Astrocyte (in vitro differentiated cells and primary cell): ENCODE data around the gene OCA2. TPM values are rescaled to one million over a fixed set of nuclear protein-coding genes. Genes with fewer than 3 reads are reported as not detected.

Experiments used
- DNase-seq: peaks from one replicate; pipeline ENCODE4 v3.0.0-alpha.2; 2010; ENCODE audit warnings: low read depth
- FAIRE-seq: peaks from 2 replicates; lab custom pipeline; 2011; peaks lifted over from hg19 to GRCh38; lab: Jason Lieb, UNC
- H2AFZ ChIP-seq: 2 replicates; pipeline ENCODE4 v1.6.0; 2012; ENCODE audit warnings: low read depth, low read length, inconsistent platforms
- H3K27ac ChIP-seq: 2 replicates; pipeline ENCODE4 v1.5.1; 2011; ENCODE audit warnings: low read depth, low read length, inconsistent platforms
- H3K27me3 ChIP-seq: 2 replicates; pipeline ENCODE4 v1.6.0; 2011; ENCODE audit warnings: low read length, inconsistent platforms; ENCODE audit not compliant: insufficient read depth
- H3K36me3 ChIP-seq: 2 replicates; pipeline ENCODE4 v1.5.1; 2011; ENCODE audit warnings: low read length, inconsistent platforms; ENCODE audit not compliant: insufficient read depth
- H3K4me1 ChIP-seq: 2 replicates; pipeline ENCODE4 v1.5.1; 2011; ENCODE audit warnings: low read length, inconsistent platforms; ENCODE audit not compliant: insufficient read depth
- H3K4me2 ChIP-seq: 2 replicates; pipeline ENCODE4 v1.6.0; 2012; ENCODE audit warnings: low read length, inconsistent platforms
- H3K4me3 ChIP-seq: 2 replicates; pipeline ENCODE4 v1.5.1; 2011; ENCODE audit warnings: low read depth, mild to moderate bottlenecking, low read length, inconsistent platforms; ENCODE audit not compliant: insufficient read depth
- H3K79me2 ChIP-seq: 2 replicates; pipeline ENCODE4 v1.6.0; 2012; ENCODE audit warnings: mild to moderate bottlenecking, low read length, inconsistent platforms; ENCODE audit not compliant: insufficient read depth
- H3K9ac ChIP-seq: 2 replicates; pipeline ENCODE4 v1.6.0; 2012; ENCODE audit warnings: mild to moderate bottlenecking, low read length, inconsistent platforms
- H3K9me3 ChIP-seq: 2 replicates; pipeline ENCODE4 v1.5.1; 2012; ENCODE audit warnings: low read depth, mild to moderate bottlenecking, low read length, inconsistent platforms; ENCODE audit not compliant: insufficient read depth
- H4K20me1 ChIP-seq: 2 replicates; pipeline ENCODE4 v1.6.0; 2012; ENCODE audit warnings: low read length, inconsistent platforms; ENCODE audit not compliant: insufficient read depth
- H3K27ac Mint-ChIP-seq: one replicate; pipeline ENCODE4 v1.8.0; 2021; ENCODE audit warnings: mild to moderate bottlenecking, mixed read lengths; ENCODE audit not compliant: unreplicated experiment
- H3K27me3 Mint-ChIP-seq: one replicate; pipeline ENCODE4 v1.8.0; 2021; ENCODE audit warnings: low read depth, mixed read lengths; ENCODE audit not compliant: unreplicated experiment
- H3K36me3 Mint-ChIP-seq: one replicate; pipeline ENCODE4 v1.8.0; 2021; ENCODE audit warnings: low read depth, mixed read lengths; ENCODE audit not compliant: unreplicated experiment
- H3K4me1 Mint-ChIP-seq: one replicate; pipeline ENCODE4 v1.8.0; 2021; ENCODE audit warnings: low read depth, mixed read lengths; ENCODE audit not compliant: unreplicated experiment
- H3K4me3 Mint-ChIP-seq: one replicate; pipeline ENCODE4 v1.8.0; 2021; ENCODE audit warnings: mild to moderate bottlenecking, moderate library complexity, mixed read lengths; ENCODE audit not compliant: unreplicated experiment
- H3K9me3 Mint-ChIP-seq: one replicate; pipeline ENCODE4 v1.8.0; 2021; ENCODE audit warnings: mild to moderate bottlenecking, mixed read lengths; ENCODE audit not compliant: unreplicated experiment
- EZH2 ChIP-seq: IDR thresholded peaks from 2 replicates; pipeline ENCODE4 v1.6.1; 2012; ENCODE audit warnings: mild to moderate bottlenecking, low read length, inconsistent platforms; ENCODE audit not compliant: insufficient read depth
- total RNA-seq: library from RNA; stranded (reverse); gene quantifications from 2 replicates; pipeline ENCODE4 v1.2.1, GENCODE V29; 2021
- TF ChIP-seq, protein P1 (sequence below): IDR thresholded peaks from 2 replicates; pipeline ENCODE4 v1.5.1; 2011; ENCODE audit warnings: low read depth, mild to moderate bottlenecking, inconsistent platforms, low read length, moderate library complexity; ENCODE audit not compliant: insufficient read depth

OCA2 gene
- total RNA-seq, 1 donor from 2014 or later, result 2.9 TPM

DNA sequence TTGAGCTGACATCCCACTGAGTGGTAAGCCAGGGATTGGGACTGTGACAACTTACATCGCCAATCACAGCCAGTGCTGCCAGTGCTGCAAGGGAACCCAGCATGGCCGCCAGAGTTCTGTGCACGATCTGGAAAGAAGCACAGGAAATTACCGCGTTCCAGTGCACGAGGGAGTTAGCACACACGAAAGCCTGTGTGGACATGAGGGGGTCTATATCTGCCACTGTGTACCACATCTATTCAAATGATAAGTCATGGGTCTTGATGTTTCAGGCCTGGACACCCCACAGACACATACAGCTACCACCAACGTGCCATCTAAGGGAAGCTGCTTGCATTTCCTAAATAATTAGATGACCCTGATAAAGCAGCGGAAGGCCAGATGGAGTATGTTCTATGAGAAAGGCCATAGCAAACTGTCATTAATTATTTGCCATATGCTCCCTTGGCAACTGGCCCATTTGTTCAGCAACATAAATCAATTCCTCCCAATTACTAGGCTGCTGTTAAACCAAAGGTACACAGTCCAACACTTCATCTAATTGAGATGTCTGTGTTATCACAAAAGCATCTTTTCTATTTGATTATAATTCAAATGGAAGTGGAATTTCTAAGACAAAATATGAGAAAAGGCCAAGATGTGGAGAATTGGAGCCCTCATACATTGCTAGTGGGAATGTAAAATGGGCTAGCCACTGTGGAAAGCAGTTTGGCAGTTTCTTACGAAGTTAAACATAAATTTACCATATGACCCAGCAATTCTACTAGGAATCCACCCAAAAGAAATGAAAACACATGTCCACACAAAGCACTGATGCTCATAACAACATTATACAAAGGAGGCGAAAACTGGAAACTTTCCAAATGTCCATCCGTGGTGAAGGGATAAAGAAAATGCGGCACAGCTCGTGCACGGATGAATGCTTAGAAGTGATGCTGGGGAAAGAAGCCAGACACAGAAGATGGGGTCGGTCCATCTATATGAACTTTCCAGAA lies 108.3 kb downstream of the OCA2 start:
- no peaks in the 10 kb centered on the region for H3K27me3 Mint-ChIP-seq
- no peak for DNase-seq
- no peaks in the 10 kb centered on the region for H3K9me3 Mint-ChIP-seq
- Histone ChIP-seq H3K9me3 (no peaks in the 10 kb centered on the region), H3K4me2 (no peak overlapping the region), H3K27ac (no peak overlapping the region), H3K27me3 (no peaks in the 10 kb centered on the region), H3K36me3 (no peaks in the 10 kb centered on the region), H4K20me1 (no peaks in the 10 kb centered on the region), H3K79me2 (no peaks in the 10 kb centered on the region), H3K4me1 (no peaks in the 10 kb centered on the region), H2AFZ (no peak overlapping the region), H3K9ac (no peak overlapping the region), H3K4me3 (no peak overlapping the region)
- FAIRE-seq, result no peak
- no peaks in the 10 kb centered on the region for H3K36me3 Mint-ChIP-seq
- no peak for TF ChIP-seq EZH2
- TF ChIP-seq, protein P1, sequence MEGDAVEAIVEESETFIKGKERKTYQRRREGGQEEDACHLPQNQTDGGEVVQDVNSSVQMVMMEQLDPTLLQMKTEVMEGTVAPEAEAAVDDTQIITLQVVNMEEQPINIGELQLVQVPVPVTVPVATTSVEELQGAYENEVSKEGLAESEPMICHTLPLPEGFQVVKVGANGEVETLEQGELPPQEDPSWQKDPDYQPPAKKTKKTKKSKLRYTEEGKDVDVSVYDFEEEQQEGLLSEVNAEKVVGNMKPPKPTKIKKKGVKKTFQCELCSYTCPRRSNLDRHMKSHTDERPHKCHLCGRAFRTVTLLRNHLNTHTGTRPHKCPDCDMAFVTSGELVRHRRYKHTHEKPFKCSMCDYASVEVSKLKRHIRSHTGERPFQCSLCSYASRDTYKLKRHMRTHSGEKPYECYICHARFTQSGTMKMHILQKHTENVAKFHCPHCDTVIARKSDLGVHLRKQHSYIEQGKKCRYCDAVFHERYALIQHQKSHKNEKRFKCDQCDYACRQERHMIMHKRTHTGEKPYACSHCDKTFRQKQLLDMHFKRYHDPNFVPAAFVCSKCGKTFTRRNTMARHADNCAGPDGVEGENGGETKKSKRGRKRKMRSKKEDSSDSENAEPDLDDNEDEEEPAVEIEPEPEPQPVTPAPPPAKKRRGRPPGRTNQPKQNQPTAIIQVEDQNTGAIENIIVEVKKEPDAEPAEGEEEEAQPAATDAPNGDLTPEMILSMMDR, result no peak
- H3K4me3 Mint-ChIP-seq, result no peak overlapping the region
- no peak overlapping the region for H3K27ac Mint-ChIP-seq
- no peaks in the 10 kb centered on the region for H3K4me1 Mint-ChIP-seq

DNA sequence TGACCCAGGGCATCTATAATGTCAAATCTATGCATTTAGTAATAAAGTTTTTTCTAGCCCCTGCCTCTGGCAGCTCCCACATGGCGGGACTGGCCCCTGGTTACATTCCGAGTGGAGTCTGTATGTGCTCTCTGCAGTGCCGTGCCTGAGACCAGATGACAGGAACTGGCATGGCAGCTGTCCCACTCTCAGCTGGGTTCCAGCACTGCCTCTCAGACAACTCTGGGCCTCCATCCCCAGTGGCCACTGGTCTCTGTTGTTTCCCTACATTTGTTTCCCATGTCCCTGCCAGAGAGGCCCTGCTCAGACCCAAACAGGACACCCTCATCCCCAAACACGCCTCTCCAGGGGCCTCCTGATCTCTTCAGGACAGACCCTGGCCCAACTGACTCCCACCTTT lies 109.3 kb downstream of the OCA2 start:
- Mint-ChIP-seq H3K36me3 (no peaks in the 10 kb centered on the region), H3K27ac (no peak overlapping the region), H3K27me3 (no peaks in the 10 kb centered on the region), H3K4me1 (no peaks in the 10 kb centered on the region), H3K4me3 (no peak overlapping the region), H3K9me3 (no peaks in the 10 kb centered on the region)
- Histone ChIP-seq H2AFZ (no peak overlapping the region), H3K27ac (no peak overlapping the region), H3K9ac (no peak overlapping the region), H3K4me3 (no peak overlapping the region), H3K4me2 (no peak overlapping the region), H3K4me1 (no peaks in the 10 kb centered on the region), H3K27me3 (no peaks in the 10 kb centered on the region), H3K9me3 (no peaks in the 10 kb centered on the region), H3K79me2 (no peaks in the 10 kb centered on the region), H4K20me1 (no peaks in the 10 kb centered on the region), H3K36me3 (no peaks in the 10 kb centered on the region)
- no peak for DNase-seq
- FAIRE-seq, result no peak
- TF ChIP-seq EZH2, result no peak
- TF ChIP-seq, protein P1, result no peak

DNA sequence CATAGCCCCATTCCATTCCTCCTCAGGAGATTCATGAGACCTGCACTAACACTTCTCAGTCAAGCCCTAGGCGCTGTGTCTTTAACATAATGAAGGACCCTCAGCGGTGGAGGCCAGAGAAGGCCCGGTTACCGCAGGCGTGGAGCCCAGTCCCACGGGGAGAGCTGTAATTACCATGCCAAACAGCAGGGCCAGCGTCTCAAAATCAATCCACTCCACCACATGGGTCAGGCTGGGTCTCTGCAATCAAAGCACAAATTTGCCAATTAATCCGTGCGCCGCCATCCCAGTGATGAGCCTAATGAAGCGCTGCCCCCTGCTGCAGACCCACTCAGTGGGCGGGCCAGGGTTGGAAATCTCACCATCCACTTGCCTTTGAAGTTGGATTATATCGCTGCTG lies 109.7 kb downstream of the OCA2 start:
- no peaks in the 10 kb centered on the region for H3K9me3 ChIP-seq
- FAIRE-seq (no peak), DNase-seq (no peak)
- H3K27me3 ChIP-seq, result no peaks in the 10 kb centered on the region
- no peak overlapping the region for H3K4me3 ChIP-seq
- H2AFZ ChIP-seq, result no peak overlapping the region
- H3K36me3 ChIP-seq, result no peaks in the 10 kb centered on the region
- H3K4me3 Mint-ChIP-seq, result no peak overlapping the region
- H3K27me3 Mint-ChIP-seq, result no peaks in the 10 kb centered on the region
- TF ChIP-seq, protein P1, result no peak
- no peak for TF ChIP-seq EZH2
- no peak overlapping the region for H3K27ac ChIP-seq
- H3K4me2 ChIP-seq, result no peak overlapping the region
- H3K4me1 Mint-ChIP-seq, result no peaks in the 10 kb centered on the region
- H4K20me1 ChIP-seq, result no peaks in the 10 kb centered on the region
- H3K27ac Mint-ChIP-seq, result no peak overlapping the region
- H3K4me1 ChIP-seq, result no peaks in the 10 kb centered on the region
- no peaks in the 10 kb centered on the region for H3K36me3 Mint-ChIP-seq
- H3K79me2 ChIP-seq, result no peaks in the 10 kb centered on the region
- no peaks in the 10 kb centered on the region for H3K9me3 Mint-ChIP-seq
- no peak overlapping the region for H3K9ac ChIP-seq
